HG03280 (cell line): ENCODE data around the gene CDH4.
"Not testable (repeated sequence)": the region's sequence is repeated elsewhere in the genome, so short reads cannot be mapped to it uniquely, and the experiment has no call there.

Experiments
- ATAC-seq: cut with Tn5 transposase; IDR thresholded peaks from one replicate; pipeline ENCODE4 v1.9.1; 2021; ENCODE audit warnings: mild to moderate bottlenecking, moderate library complexity; ENCODE audit not compliant: unreplicated experiment

Gene CDH4

GRCh38 chr20:61956396-61957342 is 704.6 kb downstream of the CDH4 start:
- no peak for ATAC-seq

GRCh38 chr20:61957961-61958715 is 706.1 kb downstream of the CDH4 start:
- no peak for ATAC-seq

DNA sequence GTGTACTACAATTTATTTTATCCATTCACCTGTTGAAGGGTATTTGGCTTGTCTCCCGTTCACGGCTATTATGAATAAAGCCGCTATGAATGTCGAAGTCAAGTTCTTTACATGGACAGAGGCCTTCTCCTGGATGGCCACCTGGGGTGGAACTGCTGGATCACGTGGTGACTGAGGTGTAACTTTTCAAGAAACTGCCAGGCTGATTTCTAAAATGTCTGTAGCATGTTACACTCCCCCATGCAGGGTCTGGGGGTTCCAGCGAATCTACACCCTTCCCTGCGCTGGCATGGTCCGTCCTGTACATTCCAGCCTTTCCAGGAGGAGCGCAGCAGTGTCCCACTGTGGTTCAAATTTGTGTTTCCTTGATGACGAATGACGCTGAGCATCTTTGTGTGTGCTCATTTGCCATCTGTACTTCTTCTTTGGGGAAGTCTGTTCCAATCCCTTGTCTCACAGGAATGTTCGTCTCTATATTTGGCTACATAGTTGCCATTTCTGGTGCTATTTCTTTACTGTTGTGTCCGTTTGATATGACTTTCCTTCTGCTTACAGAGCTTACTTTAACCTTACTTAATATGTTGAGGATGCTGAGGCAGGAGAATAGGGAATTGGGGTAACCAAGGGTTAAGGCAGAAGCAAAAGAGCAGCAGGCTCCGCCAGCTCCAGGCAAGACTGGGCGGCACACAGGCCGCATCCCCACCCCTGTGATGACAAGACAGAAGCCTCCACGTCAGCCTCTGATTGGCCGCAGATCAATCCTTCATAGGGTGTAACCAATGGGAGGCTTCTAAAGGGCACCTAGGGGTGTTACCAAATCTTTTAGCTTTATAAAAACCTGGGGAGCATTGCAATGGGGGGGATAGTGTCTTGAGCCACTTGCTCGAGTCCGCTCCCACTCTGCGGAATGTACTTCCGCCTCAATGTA is 707.0 kb downstream of the CDH4 start:
- no peak for ATAC-seq

DNA sequence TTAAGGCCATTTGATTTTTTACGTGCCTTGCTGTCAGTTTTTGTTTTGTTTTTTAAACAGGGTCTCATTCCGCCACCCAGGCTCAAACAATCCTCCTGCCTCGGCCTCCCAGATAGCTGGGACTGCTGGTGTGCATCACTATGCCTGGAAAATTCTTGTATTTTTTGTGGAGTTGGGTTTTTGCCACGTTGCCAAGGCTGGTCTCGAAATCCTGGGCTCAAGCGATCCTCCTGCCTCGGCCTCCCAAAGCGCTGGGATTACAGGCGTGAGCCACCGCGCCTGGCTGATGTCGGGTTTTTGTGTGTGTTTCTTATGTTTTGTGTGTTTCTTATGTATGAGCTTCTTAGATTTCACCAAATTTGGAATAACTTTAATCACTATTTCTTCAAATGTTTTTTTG is 708.8 kb downstream of the CDH4 start:
- ATAC-seq = no peak

- no peak for ATAC-seq
These were observed 711.1 kb downstream of the CDH4 start for GRCh38 chr20:61963149-61963548.

GRCh38 chr20:61963885-61964674 is 712.0 kb downstream of the CDH4 start:
- ATAC-seq = no peak

GRCh38 chr20:61964675-61965605 is 712.9 kb downstream of the CDH4 start:
- no peak for ATAC-seq

DNA sequence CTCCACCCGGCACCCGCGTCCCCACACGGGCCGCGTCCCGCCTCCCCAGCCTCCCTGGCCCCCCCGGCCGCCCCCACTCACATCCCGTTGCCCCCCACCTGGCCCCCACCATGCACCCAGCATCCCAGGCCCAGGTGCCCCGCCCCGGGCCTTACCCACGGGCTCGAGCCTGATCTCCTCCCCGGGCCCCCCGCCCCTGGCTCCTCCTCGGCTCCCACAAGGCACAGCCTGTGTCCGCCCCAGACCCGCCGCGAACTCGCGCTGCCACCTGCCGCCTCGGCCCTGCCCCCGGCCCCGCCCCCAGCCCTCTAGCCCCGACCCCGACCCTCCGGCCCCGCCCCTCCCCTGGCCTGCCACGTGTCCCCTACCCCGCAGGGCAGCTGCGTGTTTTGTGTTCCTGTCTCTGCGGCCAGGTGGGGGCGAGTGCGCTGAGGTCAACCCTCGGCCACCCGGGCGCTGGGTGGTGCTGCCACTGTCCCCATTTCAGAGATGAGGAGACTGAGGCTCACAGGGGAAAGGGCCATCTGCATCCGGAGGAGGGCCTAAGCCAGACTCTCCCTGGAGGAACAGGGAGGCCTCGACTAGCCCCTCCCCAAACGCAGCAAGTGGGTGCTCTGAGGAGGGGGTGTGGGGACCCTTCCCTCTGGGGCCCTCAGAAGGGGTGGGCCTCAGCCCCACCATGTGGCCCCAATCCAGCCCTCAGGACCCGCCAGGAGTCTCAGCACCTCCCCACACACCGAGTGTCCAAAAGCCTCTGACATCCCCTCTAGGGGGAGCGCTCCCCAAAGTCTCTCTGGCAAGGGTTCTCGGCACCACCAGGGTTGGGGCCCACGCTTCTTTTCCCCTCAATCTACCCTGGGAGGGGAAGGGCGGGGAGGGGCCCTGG is 713.8 kb downstream of the CDH4 start:
- ATAC-seq = no peak

GRCh38 chr20:61966492-61967244 is 714.6 kb downstream of the CDH4 start:
- ATAC-seq = no peak

GRCh38 chr20:61967300-61967699 is 715.2 kb downstream of the CDH4 start:
- ATAC-seq = no peak

DNA sequence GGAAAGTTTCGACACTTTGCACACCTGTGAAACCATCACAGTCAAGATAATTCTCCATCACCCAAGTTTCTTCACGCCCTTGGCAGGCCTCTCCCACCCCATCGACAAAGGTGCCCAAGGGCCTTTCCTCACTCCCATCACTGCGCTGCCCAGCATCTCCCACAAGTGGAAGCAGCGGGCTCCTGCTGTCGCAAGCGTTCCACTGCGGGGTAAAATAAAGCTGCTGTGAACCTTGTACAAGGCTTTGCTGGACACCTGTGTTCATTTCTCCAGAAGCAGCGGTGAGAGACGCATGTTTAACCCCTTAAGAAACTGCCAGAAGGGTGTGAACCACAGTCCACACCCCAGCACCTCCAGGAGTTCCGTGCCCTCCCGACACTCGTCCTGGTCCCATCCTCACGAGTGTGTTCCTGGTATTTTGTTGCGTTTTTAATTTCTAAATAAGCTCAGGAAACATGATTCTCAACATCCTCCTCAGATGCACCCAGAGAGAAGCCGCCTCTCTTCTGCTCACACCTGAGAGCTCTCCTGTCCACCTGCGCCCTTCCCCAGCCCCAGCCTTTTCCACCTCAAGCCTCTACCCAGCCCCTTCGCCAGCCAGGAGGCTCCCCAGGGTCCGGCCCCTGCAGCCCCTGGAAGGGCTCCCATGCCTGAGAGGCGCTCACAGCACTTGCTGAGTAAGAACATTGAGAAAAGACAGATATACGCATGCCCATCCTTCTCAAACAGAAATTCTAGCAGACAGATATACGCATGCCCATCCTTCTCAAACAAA is 716.2 kb downstream of the CDH4 start:
- no peak for ATAC-seq

DNA sequence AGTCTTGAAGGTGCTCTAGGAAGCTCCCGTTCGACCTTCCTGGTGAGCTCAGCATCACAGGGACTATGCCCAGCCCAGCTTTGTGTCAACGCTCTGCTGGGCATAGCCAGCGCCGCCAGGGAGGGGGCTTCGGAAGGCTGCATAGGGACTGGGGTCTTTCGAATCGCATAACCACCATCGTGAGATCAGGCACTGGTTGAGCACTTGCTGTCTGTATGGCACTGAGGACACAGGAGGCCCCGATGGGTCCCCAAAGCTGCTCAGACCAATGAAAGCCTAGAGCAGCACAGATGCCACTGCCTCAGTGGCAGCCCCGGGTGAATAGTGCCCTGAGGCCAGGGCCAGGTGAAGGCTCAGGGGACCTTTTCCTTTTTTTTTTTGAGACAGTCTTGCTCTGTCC is 716.9 kb downstream of the CDH4 start:
- no peak for ATAC-seq

DNA sequence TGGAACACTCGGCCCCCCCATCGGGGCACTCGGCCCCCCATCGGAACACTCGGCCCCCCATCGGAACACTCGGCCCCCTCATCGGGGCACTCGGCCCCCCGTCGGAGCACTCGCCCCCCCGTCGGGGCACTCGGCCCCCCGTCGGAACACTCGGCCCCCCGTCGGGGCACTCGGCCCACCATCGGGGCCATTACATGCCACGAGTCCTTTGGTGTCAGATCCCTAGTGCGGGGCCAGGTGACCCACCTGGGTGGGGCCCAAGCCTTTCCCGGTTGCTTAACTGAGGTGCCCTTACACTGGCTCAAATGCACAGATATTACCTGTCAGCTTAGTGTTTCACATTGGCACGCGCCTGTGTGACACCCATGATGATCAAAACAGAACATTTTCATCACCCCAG is 717.7 kb downstream of the CDH4 start:
- no peak for ATAC-seq

DNA sequence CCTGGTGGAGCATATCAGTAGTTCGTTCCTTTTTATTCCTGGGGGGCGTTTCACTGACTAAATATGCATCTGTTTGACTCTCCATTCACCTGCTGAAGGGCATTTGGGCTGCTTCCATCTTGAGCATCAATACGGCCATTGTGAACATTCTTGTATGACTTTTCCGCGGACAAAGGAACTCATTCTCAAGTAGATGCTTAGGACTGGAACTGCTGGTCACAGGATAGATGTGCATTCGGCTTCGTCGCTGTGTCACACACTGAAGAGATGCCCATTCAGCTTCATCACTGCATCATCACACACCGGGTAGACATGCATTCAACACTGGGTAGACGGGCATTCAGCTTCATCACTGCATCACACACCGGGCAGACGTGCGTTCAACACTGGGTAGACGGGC is 718.3 kb downstream of the CDH4 start:
- ATAC-seq = no peak

DNA sequence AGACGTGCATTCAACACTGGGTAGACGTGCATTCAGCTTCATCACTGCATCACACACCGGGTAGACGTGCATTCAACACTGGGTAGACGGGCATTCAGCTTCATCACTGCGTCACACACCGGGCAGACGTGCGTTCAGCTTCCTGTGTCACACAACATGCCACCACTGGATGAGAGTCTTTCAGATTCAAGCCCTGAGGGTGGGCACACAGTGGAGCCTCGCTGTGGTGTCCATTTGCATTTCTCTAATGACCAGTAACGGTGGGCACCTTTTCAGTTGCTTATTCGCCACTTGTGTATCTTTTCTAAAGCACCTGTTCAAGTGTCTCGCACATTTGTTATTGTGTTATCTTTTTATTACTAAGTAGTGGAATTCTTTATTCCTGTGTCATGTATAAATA is 719.5 kb downstream of the CDH4 start:
- not testable (repeated sequence) for ATAC-seq

DNA sequence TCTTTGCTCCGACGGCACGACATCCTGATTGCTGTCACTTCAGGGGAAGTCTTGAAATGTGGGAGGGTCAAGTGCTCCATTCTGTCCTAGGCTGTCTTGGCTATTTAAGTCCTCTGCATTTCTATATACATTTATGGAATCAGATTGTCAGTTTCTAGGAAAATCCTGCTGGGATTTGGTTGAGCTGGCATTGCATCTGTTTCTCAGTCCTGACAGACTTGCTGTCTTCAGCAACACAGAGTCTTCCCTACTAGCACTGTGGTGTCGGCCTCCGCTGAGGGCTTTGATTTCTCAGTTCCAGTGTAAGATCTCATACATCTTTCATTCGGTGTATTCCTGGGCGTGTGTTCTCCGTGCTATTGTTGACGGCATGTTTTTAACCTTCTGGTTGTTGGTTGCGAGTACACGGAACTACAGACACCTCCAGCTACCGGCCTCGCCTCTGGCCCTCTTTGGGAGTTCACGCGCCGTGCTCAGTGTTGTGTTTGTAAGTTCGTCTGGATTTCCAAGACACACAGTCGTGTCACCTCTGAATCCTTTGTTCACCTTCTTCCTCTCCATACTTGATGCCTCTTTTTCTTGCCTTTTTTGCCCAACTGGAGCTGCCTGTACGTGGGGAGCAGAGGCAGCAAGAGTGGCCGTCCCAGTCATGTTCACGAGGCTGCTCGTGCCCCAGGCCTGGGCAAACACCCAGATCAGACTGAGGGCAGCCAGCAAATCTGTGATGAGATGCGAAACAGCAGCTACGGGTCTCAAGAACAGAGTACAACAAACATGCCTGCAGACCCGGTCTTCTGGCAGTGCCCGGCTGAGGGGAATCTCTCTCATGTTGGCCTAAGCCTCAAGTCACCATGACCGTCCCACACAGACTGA is 720.8 kb downstream of the CDH4 start:
- no peak for ATAC-seq
